K562 (cell line): ENCODE results near the gene SLC66A3. TPM values are rescaled to one million over a fixed set of nuclear protein-coding genes. Genes with fewer than 3 reads are reported as not detected.

Experiments
- CBX2 ChIP-seq: fragments of 200-600 bp; sonication (generic); IDR thresholded peaks from one replicate; pipeline ENCODE4 v1.6.1; 2012; ENCODE audit warnings: mild to moderate bottlenecking, low read length, inconsistent platforms; ENCODE audit not compliant: insufficient read depth, poor library complexity, severe bottlenecking
- CUX1 ChIP-seq: fragments of 200-800 bp; sonication (Bioruptor generic); IDR thresholded peaks from 2 replicates; pipeline ENCODE4 v1.6.1; 2016; ENCODE audit warnings: missing genetic modification characterization, missing compliant biosample characterization
- E2F6 ChIP-seq, 2 experiments: IDR thresholded peaks; 2 replicates each; pipeline ENCODE4 v1.6.1; 2011; ENCODE audit warnings: borderline replicate concordance in 1 of 2, control low read depth in 1 of 2, low read depth in 1 of 2, low read length in 1 of 2, mild to moderate bottlenecking in 1 of 2, mixed read lengths in 1 of 2, moderate library complexity in 1 of 2; ENCODE audit not compliant: insufficient read depth in 1 of 2, insufficient read length in 1 of 2, poor library complexity in 1 of 2, severe bottlenecking in 1 of 2; ENCODE audit errors: extremely low read depth in 1 of 2
- HMG20A ChIP-seq: fragments of 450-650 bp; formaldehyde crosslinking; conservative IDR thresholded peaks from 2 replicates; pipeline ENCODE4 v1.4.0; 2020; ENCODE audit warnings: mild to moderate bottlenecking, mixed read lengths
- MCM7 ChIP-seq, 2 experiments: fragments of 450-650 bp; IDR thresholded peaks; 2 replicates each; pipeline ENCODE4 v1.6.1; 2016 to 2018
- MGA ChIP-seq: fragments of 450-650 bp; IDR thresholded peaks from 2 replicates; pipeline ENCODE4 v1.6.1; 2016; ENCODE audit warnings: mild to moderate bottlenecking, moderate library complexity
- NCOA6 ChIP-seq: fragments of 450-650 bp; IDR thresholded peaks from 2 replicates; pipeline ENCODE4 v1.6.1; 2017; ENCODE audit warnings: mild to moderate bottlenecking
- NRF1 ChIP-seq, 2 experiments: fragments of 450-650 bp; IDR thresholded peaks in 1 of 2; conservative IDR thresholded peaks in 1 of 2; 2 replicates each; pipeline ENCODE4 v1.6.1; 2014; ENCODE audit warnings: mild to moderate bottlenecking in 2 of 2
- RFX1 ChIP-seq: fragments of 450-650 bp; IDR thresholded peaks from 2 replicates; pipeline ENCODE4 v1.6.1; 2016; ENCODE audit warnings: mild to moderate bottlenecking, moderate library complexity
- STAG1 ChIP-seq: sonication (generic); formaldehyde crosslinking; IDR thresholded peaks from 2 replicates; pipeline ENCODE4 v1.5.0; 2020; ENCODE audit warnings: missing genetic modification reagents, borderline replicate concordance
- ZSCAN29 ChIP-seq: fragments of 450-650 bp; IDR thresholded peaks from 2 replicates; pipeline ENCODE4 v1.6.1; 2017
- polyA plus RNA-seq, 8 experiments: library from polyadenylated mRNA; depleted of rRNA in 4 of 8; stranded (reverse) in 5 of 8; unstranded in 3 of 8; fragments of >200 nt; fragmentation: Nextera tagmentation in 2 of 8; fragmentation: Illumina TruSeq in 1 of 8; extraction: Ambion mirVana in 2 of 8; extraction: Trizol in 1 of 8; gene quantifications; 2 replicates each; pipeline versions ENCODE4 v1.2.1 to v1.2.3, GENCODE V29; 2011 to 2014; ENCODE audit warnings: inconsistent platforms in 1 of 8, missing spikeins in 1 of 8
- total RNA-seq, 7 experiments: library from RNA; depleted of rRNA in 6 of 7; stranded (reverse); fragments of >200 nt in 6 of 7; fragmentation: Illumina TruSeq in 2 of 7; extraction: Trizol in 2 of 7; gene quantifications; 2 replicates each; pipeline versions ENCODE4 v1.2.1 to v1.2.3, GENCODE V29; 2011 to 2021; ENCODE audit warnings: low replicate concordance in 1 of 7

The SLC66A3 gene
- total and polyA plus RNA-seq, 9 of the 15 experiments (the other 6 are each of a cell fraction or from before 2014, with no cell fraction given) = 2.8 to 30.0 (median 9.1) TPM

- no peak for TF ChIP-seq CUX1
- no peak for TF ChIP-seq MGA
- no peak for TF ChIP-seq RFX1
- no peak for TF ChIP-seq MCM7 (IDR thresholded peaks at IDR 0.05)
- TF ChIP-seq HMG20A (CRISPR knock-in tag) = no peak
- no peak for TF ChIP-seq ZSCAN29
- no peak for TF ChIP-seq CBX2
- TF ChIP-seq NRF1 (conservative IDR thresholded peaks at IDR 0.05 in 1 of 2, IDR thresholded peaks at IDR 0.05 in 1 of 2) = no peak
- no peak for TF ChIP-seq E2F6 (IDR thresholded peaks at IDR 0.05; ENCODE audit: borderline replicate concordance in 1 of 2, extremely low read depth in 1 of 2, insufficient read depth in 1 of 2, insufficient read length in 1 of 2, low read depth in 1 of 2, low read length in 1 of 2, poor library complexity in 1 of 2, severe bottlenecking in 1 of 2)
- TF ChIP-seq STAG1 (CRISPR knock-in tag) = no peak
- TF ChIP-seq NCOA6 = no peak
These were observed 32.9 kb upstream of the SLC66A3 start (continued) for GRCh38 chr2:11122380-11122779.
